MM.1S (cell line): ENCODE results near the gene ERG.

Experiments used
- CTCF ChIP-seq: fragments of 300-600 bp; sonication (generic); IDR thresholded peaks from 2 replicates; pipeline ENCODE4 v1.5.1; 2016; ENCODE audit warnings: antibody characterized with exemption, low read length, mixed read lengths
- EZH2phosphoT487 ChIP-seq: fragments of 300-600 bp; sonication (generic); IDR thresholded peaks from 2 replicates; pipeline ENCODE4 v1.6.1; 2018; ENCODE audit warnings: antibody characterized with exemption, low read length

GRCh38 chr21:38538353-38538752 is 40.1 kb upstream of the ERG start:
- no peak for TF ChIP-seq CTCF
- TF ChIP-seq EZH2phosphoT487, result no peak
